D341Med (cell line): ENCODE measurements around the gene NEB.
"Not testable (repeated sequence)": the region's sequence is repeated elsewhere in the genome, so short reads cannot be mapped to it uniquely, and the experiment has no call there.

ENCODE experiments used
- DNase-seq: peaks from one replicate; pipeline ENCODE4 v3.0.0; 2012; ENCODE audit warnings: low spot score

NEB gene

DNA sequence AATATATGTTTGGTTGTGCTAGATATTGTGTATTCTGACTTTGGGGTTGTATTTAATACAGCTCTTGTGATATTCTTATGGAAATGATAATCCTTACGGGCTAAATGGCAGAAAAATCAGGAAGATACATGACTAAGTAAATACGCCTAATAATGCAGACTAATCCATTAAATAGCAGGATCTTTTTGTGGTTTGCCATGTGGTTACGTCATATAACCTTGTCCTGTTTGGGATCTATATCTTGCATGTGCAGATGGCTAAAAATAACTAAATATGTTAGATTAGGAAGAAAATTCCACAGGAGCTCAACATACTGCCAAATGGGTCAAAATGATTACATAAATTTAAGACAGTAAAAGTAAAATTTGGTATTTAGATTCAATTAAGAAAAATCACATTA is 83.0 kb downstream of the NEB start:
- DNase-seq = no peak

DNA sequence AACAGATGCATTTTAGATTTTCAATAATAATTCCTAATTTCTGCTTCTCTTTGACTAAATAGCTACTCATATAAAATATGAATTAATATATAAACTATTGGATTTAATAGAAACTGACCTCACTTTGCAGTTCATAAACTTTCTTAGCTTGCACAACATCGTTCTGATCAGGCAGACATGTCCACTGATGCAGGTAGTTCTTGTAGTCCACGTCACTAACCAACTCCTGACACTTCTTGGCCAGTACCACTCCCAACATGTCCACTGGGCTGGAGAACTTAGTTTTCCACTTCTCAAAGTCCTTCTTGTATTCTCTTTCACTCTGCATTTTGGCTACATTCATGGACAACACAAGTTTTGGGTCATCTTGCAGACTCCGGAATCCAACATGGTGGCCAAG is 83.8 kb downstream of the NEB start:
- no peak for DNase-seq

DNA sequence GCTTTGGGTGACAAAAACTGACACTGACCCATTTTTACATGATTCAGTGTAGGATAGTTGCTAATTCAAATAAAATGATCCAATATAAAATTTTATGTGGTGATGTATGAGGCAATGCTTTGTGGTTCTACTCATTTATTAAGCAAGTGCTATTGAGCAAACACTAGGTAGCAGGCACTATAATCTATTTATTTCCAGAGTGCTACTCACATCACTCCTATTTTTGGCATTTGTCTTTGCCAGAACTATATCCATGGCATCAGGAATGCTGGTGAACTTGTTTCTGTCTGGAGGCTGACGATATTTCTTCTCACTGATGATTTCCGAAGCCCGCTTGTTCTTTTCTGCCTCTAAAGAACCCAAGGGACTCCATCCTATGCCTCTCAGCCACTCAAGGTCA is 84.3 kb downstream of the NEB start:
- DNase-seq = no peak

DNA sequence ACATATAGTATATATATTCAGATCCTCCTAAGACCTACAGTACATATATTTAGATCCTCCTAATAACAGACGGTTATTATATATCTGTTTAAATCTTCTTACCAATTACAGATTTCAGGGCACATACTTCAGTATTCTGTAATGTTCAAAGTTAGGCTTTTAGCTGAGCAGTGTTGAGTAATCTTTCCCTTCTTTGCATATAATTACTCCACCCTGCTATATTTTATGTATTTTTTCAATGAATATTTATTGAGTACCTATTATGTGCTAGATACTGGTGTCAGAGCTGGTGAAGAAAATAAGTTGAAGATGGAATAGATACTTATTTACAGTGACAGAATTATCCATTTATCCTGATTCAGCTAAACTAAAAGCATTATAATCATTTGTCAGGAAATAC is 84.9 kb downstream of the NEB start:
- DNase-seq = no peak

DNA sequence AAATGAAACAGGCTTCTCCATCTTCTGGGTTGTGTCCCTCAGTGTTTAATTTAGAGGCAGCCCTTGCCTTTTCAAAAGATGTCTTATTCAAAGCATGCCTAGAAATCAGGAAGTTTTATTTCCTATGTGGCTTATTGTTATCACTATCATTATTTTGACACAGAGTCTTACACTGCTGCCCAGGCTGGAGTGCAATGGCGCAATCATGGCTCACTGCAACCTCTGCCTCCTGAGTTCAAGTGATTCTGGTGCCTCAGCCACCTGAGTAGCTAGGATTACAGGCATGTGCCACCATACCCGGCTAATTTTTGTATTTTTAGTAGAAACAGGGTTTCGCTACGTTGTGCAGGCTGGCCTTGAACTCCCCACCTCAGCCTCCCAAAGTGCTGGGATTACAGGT is 87.8 kb downstream of the NEB start:
- not testable (repeated sequence) for DNase-seq

DNA sequence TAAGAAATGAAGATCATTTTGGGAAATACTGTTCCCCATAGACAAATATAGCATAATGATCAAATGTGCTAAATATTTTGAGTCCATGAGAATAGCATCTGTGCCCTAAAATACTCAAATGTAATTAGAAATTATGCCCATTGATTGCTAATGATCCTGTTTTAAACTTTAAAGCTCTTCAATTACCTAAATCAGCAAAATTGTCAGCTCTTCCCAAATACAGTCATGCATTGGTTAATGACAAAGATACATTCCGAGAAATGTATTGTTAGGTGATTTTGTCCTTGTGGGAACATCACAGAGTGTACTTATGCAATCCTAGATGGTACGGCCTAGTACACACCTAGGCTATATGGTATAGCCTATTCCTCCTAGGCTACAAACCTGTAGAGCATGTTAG is 89.7 kb downstream of the NEB start:
- DNase-seq = no peak

DNA sequence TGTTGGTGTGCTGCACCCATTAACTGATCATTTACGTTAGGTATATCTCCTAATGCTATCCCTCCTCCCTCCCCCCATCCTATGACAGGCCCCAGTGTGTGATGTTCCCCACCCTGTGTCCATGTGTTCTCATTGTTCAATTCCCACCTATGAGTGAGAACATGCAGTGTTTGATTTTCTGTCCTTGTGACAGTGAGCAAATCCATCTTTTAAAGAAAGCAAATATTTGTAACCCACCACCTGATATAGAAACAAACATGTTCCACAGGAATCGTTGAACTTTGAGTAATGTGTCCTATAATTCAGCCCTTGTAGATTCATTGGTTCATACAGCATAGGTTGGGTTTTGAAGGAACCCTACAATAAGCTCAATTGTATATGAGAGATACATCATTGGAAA is 92.4 kb downstream of the NEB start:
- not testable (repeated sequence) for DNase-seq

DNA sequence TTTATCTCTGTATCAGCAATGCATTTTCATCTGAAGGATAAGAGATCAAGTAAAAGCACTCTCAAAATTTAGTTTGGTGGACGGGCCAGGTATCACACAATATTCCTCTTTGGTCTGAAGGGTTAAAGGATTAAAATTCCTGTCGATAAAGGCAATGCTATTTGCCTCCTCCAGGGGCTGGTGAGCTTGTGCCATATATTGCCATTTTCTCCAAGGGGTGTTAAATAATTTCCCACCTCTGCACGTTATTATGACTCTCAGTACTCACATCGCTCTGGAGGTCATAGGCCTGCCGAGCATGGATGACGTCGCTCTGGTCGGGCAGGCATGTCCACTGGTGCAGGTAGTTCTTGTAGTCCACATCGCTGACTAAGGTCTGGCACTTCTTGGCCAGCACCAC is 94.2 kb downstream of the NEB start:
- no peak for DNase-seq

DNA sequence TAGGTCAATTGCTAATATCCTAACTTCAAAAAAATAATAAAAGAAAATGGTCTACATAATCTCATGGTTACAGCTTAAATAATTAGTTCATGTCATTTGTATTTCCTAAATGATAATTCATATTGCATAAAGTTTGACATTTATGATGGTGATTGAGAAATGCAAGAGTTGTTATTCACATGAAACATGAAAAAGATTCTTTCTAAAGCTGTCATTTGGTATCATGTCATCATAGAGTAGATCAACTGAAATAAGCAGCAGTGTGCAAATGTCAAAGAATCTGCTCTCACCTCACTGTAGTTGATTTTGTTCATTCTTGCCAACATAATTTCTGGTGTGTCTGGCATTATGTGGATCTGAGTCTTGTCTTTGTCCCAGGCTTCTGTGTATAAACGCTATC is 95.3 kb downstream of the NEB start:
- DNase-seq = no peak

DNA sequence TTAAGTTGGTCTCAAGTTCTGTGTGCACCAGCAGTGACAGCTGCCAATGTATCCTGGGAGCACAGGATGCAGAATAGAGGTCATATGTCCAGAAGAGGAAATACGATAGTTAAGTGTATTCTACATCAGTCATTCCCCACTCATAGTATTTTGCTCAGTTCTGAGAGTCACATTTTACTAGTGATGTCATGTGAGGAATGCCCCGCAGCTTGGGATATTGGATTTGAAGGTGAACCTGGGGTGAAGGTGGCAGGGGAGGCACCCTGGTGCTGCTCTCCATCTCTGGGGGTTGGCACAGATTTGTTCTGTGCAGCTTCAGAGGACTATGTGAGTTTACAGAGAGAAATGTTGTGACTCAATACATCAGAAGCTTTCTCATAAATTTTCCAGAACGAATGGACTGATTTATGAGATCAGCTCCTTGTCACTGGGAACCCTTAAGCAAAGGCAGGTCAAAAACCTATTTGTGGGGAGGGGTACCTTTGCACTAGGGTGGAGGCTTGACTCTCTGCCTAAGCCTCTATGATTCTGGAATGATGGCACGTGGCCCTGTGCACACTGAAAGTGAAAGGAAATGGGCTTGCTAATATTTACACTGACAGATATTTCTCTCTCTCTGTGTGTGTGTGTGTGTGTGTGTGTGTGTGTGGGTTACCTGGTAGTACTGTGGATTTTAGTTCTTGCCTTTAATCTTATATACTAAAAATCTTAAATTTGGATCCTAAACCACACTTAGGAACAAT is 95.9 kb downstream of the NEB start:
- no peak for DNase-seq

DNA sequence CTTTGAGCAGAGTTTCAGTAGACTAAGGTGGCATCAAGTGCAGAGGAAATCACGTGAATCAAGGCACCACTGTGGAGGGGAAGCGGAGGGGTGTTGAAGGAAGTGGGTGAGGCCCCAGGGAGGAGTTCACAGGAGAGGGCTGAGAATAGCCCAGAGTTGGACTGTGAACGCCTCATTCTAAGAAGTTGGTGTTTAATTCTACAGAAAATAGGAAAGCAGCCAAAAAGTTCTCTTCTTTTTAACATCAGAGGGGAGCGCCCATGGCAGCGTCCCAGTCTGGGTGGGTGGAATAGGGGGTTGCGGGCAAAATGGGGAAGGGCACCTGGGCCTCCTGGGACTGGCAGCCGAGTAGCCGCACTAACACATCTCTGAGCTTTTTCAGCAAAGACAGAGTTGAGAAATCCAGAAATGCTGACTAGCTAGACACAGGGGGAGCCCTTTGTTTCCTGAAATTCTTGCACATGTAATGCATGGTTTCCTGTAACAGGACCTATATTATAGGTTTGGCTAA is 97.0 kb downstream of the NEB start:
- no peak for DNase-seq

DNA sequence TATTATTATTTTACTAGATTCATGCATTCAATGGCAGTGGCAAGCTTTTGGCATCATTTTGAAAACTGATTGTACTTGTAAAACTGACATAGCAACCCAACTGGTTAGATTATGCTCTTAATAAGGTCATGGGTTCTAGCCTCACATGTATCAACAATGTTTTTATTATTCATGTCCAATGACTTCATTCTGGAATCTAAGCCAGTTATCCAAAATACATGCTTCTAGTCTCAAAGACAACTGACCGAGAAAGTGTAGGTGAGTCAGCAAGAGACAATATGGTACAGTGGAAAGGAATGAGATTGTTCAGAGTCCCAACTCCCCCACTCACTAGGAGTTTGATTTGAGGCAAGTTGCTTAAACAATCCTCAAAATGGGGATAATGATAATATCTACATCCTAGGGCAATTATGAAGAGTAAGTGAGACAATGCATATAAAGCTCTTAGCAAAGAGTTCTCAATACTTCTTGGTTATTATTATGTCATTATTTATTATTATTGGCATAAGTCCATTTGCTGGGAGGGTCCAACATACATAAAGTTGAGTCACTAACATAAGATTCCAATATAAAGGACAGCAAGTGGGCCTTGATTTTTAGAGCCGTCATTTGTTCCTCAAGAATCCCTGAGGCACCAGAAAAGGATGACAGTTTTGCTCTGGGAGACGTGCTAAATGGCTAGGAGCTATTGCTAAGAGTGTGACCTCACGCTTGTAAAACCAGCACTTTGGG is 99.4 kb downstream of the NEB start:
- DNase-seq = no peak

DNA sequence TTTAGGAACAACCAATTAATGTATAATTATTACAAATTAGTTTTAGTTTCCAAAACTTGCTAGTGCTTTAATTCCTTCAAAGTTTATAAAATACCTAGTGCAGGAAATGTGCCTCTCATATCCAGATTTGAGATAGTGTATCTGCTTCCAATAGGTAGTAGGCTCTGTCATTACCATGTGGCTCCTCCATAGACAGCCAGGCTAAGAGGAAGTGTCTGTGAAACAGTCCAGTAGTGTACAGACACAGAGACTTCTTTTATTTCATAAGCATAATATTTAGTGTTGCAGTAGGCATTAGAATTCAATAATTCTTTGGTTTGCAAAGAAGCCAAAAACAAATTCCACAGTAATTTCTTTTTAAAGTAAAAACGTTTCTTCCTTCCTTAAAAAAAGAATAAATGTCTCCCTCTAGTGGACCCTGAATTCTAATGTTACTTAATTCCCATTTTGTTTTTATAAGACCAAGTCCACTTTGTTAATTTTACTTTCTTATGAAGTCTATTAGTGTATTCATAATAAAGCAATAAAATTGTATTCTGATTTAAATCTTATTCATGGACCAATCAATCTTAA is 101.2 kb downstream of the NEB start:
- peak; percentile 33 for DNase-seq

DNA sequence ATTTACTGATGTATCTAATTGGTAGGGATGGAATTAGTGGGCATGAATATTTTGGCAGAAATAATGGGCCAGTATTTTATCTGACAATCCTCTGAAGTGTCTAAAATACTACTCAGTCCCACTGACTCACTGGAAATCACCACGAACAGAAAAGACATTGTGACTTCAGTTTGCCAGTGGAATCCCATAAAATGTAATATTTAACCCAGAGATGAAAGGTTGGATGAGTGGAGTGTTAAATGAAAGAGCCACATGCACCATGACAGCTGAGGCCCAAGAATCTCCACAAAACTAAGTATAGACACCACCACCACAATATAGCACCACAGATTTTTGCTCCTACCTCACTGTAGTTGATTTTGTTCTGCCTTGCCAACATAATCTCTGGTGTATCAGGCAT is 103.9 kb downstream of the NEB start:
- no peak for DNase-seq

DNA sequence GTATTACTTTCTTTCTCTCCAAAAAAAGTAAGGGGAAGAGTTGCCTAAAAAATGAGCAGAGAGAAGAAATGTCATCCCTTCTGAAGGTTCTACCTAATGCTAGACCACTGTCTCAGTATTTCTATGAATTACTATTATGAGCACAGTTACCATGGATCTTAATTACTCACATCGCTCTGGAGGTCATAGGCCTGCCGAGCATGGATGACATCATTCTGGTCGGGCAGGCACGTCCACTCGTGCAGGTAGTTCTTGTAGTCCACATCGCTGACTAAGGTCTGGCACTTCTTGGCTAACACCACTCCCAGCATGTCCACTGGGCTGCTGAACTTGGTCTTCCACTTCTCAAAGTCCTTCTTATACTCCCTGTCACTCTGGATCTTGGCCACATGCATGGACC is 106.9 kb downstream of the NEB start:
- no peak for DNase-seq

DNA sequence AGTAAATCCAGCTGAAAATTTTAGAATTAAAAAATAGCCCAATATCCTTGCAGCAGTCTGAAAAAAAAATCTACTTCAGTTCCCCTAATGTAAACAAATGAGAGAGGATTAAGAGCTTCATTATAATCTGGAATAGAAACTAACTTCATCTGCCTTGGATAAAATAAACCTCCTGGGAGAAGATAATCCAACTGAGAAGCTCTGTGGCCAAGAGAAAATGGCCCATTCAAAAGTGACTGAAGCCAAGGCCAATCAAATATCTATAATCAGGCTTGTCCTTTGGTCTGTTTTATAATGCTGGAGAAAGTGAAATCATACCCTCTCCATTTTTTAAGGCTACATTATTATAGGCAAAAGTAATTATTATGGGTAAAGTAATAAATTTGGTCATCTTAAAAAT is 110.0 kb downstream of the NEB start:
- peak; percentile 34 for DNase-seq

DNA sequence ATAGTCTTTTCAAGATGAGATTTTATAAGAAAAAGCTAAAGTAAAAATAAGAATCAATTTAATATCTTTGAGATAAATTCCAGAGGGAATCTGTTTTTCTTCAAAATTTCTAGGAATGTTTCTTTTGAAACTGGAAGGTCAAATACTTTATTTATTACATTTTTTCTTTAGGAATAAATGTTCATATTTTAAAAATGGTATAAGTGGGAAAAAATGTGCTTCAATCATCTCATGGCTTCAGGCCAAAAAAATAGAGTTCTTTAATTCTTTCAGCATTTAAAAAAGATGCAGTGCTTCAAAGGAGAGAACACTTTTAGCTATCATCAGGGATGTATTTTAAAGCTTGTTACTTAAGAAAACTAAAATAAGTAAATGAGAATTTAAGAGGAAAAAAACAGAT is 110.6 kb downstream of the NEB start:
- no peak for DNase-seq

DNA sequence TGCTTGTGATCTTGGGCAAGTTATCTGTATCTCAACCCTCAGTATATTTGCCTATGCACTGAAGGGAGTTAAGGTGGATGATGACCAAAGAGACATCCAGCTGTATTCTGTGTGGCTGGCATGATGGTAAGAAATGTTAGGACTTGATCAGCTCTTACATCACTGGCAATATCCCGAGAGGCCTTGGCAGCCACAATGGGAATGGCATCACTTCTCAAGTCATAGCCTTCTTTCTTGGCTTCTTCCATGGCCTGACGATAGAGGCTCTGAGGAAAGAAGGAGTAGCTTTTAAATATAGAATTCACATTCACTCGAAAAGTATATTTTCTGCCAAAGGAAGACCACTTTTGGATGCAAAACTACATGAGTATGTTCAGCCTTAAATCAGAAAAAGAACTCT is 113.5 kb downstream of the NEB start:
- DNase-seq = no peak

DNA sequence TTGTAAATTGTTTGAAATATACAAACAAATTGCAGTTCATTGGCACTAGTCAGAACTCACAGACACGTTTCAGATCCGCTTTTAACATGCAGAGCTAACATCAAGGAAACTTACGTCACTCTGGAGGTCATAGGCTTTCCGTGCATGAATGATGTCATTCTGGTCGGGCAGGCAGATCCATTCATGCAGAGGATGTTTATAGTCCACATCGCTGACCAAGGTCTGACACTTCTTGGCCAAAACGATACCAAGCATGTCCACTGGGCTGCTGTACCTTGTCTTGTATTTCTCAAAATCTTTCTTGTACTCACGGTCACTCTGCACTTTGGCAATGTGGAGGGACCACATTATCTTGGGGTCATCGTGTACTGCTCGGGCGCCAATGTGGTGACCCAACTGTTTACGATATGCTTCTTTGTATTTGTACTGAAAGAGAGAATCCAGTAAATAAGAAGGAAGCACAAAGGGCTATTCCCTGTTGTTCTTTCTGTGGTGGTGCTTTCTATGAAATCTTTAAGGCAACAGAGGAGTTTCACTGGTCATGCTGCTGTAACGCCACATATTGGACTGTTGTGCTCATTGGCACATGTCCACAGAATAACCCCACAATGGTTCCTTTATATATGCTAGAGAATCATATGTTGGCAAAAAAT is 114.8 kb downstream of the NEB start:
- DNase-seq = no peak

DNA sequence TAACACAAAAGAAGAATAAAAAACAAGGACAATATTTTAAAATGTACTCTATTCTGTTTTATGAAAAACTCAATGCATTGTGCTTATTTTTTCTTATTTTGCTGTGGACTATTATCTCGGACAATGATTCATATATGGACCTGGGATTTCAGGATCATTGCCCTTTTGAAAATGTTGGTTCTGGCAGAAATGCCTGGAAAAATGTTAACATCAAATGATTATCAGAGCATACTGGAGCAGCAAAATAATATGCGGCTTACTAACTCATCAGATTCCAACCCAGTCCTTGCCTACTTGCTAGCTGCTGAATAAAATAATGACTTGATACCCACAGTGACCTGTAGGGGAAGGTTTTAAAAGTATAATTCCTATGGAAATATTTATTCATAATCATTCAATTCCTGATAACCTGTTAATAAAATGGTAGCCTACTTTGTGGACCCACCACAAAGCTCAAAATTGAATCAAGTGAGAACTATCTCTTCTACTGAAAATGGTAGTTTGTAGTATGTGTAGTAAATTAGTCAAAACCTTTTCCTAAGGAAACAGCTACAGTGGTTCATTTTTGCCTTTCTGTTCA is 117.4 kb downstream of the NEB start:
- DNase-seq = no peak

DNA sequence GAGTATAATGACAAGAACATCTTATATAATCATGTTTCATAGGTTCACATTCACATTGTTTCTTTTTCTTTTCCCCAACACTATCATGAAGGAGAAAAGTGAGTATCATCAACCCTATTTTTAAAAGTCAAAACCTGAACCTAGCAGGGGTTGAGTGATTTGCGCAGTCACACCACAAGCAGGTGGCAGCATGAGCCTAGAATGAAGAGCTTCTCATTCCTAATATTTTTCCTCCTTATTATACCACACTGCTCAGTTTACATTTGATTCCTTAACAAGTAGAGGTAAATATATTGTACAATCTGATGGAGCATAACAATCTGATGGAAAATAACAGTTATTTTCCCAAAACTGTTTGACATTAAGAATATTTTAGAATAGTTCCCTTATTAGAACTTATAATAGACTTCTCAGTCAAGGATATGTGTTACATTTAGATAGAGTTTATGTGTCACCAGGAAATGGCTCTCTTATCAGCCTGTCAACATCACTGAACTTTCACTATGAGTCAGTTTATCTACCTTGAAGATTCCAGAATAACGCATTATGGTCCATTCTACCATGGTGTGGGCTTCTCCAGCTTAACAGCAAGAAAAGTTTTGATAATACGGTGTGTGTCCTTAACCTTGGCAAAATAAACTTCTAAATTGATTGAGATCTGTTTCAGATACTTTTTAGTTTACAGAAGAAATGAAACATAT is 119.5 kb downstream of the NEB start:
- DNase-seq = peak; percentile 27

DNA sequence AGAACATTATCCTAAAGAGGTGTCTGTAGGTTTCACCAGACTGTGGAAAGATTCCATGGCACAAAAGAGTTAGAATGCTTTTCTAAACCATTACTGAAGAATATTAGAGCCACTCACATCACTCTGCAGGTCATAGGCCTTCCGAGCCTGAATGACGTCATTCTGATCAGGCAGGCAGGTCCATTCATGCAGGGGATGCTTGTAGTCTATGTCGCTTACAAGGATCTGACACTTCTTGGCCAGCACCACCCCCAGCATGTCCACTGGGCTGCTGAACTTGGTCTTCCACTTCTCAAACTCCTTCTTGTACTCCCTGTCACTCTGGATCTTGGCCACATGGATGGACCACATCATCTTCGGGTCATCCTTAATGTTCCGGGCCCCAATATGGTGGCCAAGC is 120.1 kb downstream of the NEB start:
- DNase-seq = no peak
